A549 (cell line): ENCODE results near the gene CELF5.

Source experiments
- CTCF ChIP-seq: fragments of >200 bp; sonication (Bioruptor Twin); formaldehyde crosslinking; IDR thresholded peaks from 3 replicates; pipeline ENCODE4 v1.5.1; 2016
- EP300 ChIP-seq, 2 experiments: fragments of >200 bp; sonication (Bioruptor Twin); formaldehyde crosslinking; IDR thresholded peaks; 2 replicates in 1 of 2; 3 replicates in 1 of 2; pipeline ENCODE4 v1.6.1; 2016 to 2017
- MAX ChIP-seq: IDR thresholded peaks from 2 replicates; pipeline ENCODE4 v1.6.1; 2012
- PBX3 ChIP-seq: IDR thresholded peaks from 2 replicates; pipeline ENCODE4 v1.6.1; 2012
- POLR2AphosphoS2 ChIP-seq: conservative IDR thresholded peaks from 2 replicates; pipeline ENCODE4 v1.6.1; 2012; ENCODE audit warnings: low read length, improper control_type of control experiment, inconsistent platforms
- SREBF2 ChIP-seq: fragments of 450-650 bp; IDR thresholded peaks from 2 replicates; pipeline ENCODE4 v1.6.1; 2014; ENCODE audit warnings: mild to moderate bottlenecking, moderate library complexity

- no peak for TF ChIP-seq POLR2AphosphoS2
- no peak for TF ChIP-seq PBX3
- TF ChIP-seq EP300 (IDR thresholded peaks at IDR 0.05): no peak
- no peak for TF ChIP-seq MAX
- no peak for TF ChIP-seq CTCF
- TF ChIP-seq SREBF2: no peak
These were observed 114.2 kb downstream of the CELF5 start for GRCh38 chr19:3338541-3339181.
